K562 (cell line): ENCODE measurements around the gene KNDC1. TPM values are rescaled to one million over a fixed set of nuclear protein-coding genes. Genes with fewer than 3 reads are reported as not detected.

Source experiments
- ATAC-seq: fragments of 200-7000 bp; cut with Tn5 transposase; 3 replicates; pipeline ENCODE4 v1.9.1; 2020; ENCODE audit warnings: moderate library complexity
- BruUV-seq: library from RNA; stranded (reverse); fragments of 400-500 nt; replicated peaks from 2 replicates; lab custom pipeline; 2021; lab: Mats Ljungman, UMichigan
- CTCF ChIA-PET: fragments of 300-600 bp; formaldehyde crosslinking; extraction: SDS; loops from one replicate; lab custom pipeline; 2021; ENCODE audit warnings: low intra/inter-chr PET ratio; lab: Yijun Ruan, JAX
- POLR2A ChIA-PET: fragments of 300-600, 350-650 bp; sonication (Branson Sonifier 250); formaldehyde crosslinking; extraction: SDS; loops from one replicate; lab custom pipeline; 2021; ENCODE audit warnings: antibody characterized with exemption, inconsistent platforms; lab: Yijun Ruan, JAX
- DNase-seq, 4 experiments: peaks; one replicate each; pipeline versions ENCODE4 v3.0.0 to v3.0.0-alpha.2; 2011 to 2018; ENCODE audit warnings: low spot score in 3 of 4, mixed read lengths in 3 of 4; ENCODE audit errors: extremely low read depth in 1 of 4
- FAIRE-seq: peaks from 2 replicates; lab custom pipeline; 2011; peaks lifted over from hg19 to GRCh38; lab: Jason Lieb, UNC
- H2AFZ ChIP-seq: 2 replicates; pipeline ENCODE4 v1.6.0; 2011; ENCODE audit warnings: low read depth, low read length, control low read depth, inconsistent platforms
- H3K27ac ChIP-seq: fragments of 200-600 bp; 3 replicates; pipeline ENCODE4 v1.8.0; 2011; ENCODE audit warnings: low read depth, mild to moderate bottlenecking, control low read depth, inconsistent platforms, low read length, moderate library complexity, mixed read lengths; ENCODE audit errors: extremely low read depth
- H3K27me3 ChIP-seq, 2 experiments: fragments of 300-600 bp in 1 of 2; 2 replicates in 1 of 2; 3 replicates in 1 of 2; pipeline versions ENCODE4 v1.6.0 to v1.8.0; 2011; ENCODE audit warnings: inconsistent platforms in 2 of 2, low read length in 2 of 2, mild to moderate bottlenecking in 1 of 2, mixed read lengths in 1 of 2, moderate library complexity in 1 of 2; ENCODE audit not compliant: control insufficient read depth in 2 of 2, insufficient read depth in 2 of 2
- H3K36me3 ChIP-seq: fragments of 300-600 bp; 3 replicates; pipeline ENCODE4 v1.8.0; 2011; ENCODE audit warnings: mild to moderate bottlenecking, low read length, inconsistent platforms; ENCODE audit not compliant: control insufficient read depth, insufficient read depth
- H3K4me1 ChIP-seq, 2 experiments: fragments of 200-600 bp in 1 of 2; replicated peaks in 1 of 2; 2 replicates in 1 of 2; 3 replicates in 1 of 2; pipeline versions ENCODE4 v1.5.1 to v1.8.0; 2011; ENCODE audit warnings: inconsistent platforms in 2 of 2, low read length in 2 of 2, mild to moderate bottlenecking in 1 of 2, mixed read lengths in 1 of 2, moderate library complexity in 1 of 2; ENCODE audit not compliant: control insufficient read depth in 2 of 2, insufficient read depth in 2 of 2
- H3K4me2 ChIP-seq: 2 replicates; pipeline ENCODE4 v1.6.1; 2011; ENCODE audit warnings: low read length, control low read depth, inconsistent platforms, mixed read lengths; ENCODE audit not compliant: insufficient read depth
- H3K4me3 ChIP-seq: fragments of 200-600 bp; sonication (generic), shearing (Covaris generic); 2 replicates; pipeline ENCODE4 v1.5.1; 2016; ENCODE audit warnings: control low read depth, inconsistent platforms
- H3K79me2 ChIP-seq: fragments of 200-600 bp; 3 replicates; pipeline ENCODE4 v1.8.0; 2011; ENCODE audit warnings: low read length, inconsistent platforms; ENCODE audit not compliant: control insufficient read depth, insufficient read depth
- H3K9ac ChIP-seq, 2 experiments: 2 replicates each; pipeline versions ENCODE4 v1.6.0 to v1.6.1; 2011; ENCODE audit warnings: low read depth in 2 of 2, low read length in 2 of 2, control low read depth in 1 of 2, inconsistent platforms in 1 of 2, mild to moderate bottlenecking in 1 of 2, mixed read lengths in 1 of 2; ENCODE audit not compliant: insufficient read depth in 1 of 2
- H3K9me1 ChIP-seq: one replicate; pipeline ENCODE4 v1.6.0; 2011; ENCODE audit warnings: inconsistent platforms, mild to moderate bottlenecking, low read length, moderate library complexity; ENCODE audit not compliant: control insufficient read depth, insufficient read depth
- H3K9me3 ChIP-seq: replicated peaks from 2 replicates; pipeline ENCODE4 v1.5.1; 2011; ENCODE audit warnings: low read depth, low read length, inconsistent platforms; ENCODE audit not compliant: control insufficient read depth, insufficient read depth
- H4K20me1 ChIP-seq: replicated peaks from 2 replicates; pipeline ENCODE4 v1.6.1; 2011; ENCODE audit warnings: low read length, inconsistent platforms, mixed read lengths; ENCODE audit not compliant: control insufficient read depth, insufficient read depth
- CAMTA2 ChIP-seq: fragments of 250-450 bp; sonication (Bioruptor Pico); conservative IDR thresholded peaks from 2 replicates; pipeline ENCODE4 v1.5.1; 2022
- DMBX1 ChIP-seq: fragments of 250-450 bp; sonication (Bioruptor Pico); IDR thresholded peaks from 2 replicates; pipeline ENCODE4 v1.8.0; 2022; ENCODE audit warnings: inconsistent platforms, mild to moderate bottlenecking, moderate library complexity, borderline replicate concordance
- FUS ChIP-seq: fragments of 200-400 bp; formaldehyde crosslinking; optimal IDR thresholded peaks from 2 replicates; pipeline ENCODE3; 2017; ENCODE audit warnings: low read depth, low read length
- MAFK ChIP-seq: IDR thresholded peaks from 2 replicates; pipeline ENCODE4 v1.6.1; 2011; ENCODE audit warnings: low read length, improper control_type of control experiment
- NR4A1 ChIP-seq, 2 experiments: fragments of 250-450 bp in 1 of 2; fragments of 450-650 bp in 1 of 2; sonication (Bioruptor Pico) in 1 of 2; IDR thresholded peaks; 2 replicates each; pipeline versions ENCODE4 v1.4.0 to v1.6.1; 2016 to 2020; ENCODE audit warnings: mild to moderate bottlenecking in 2 of 2, missing compliant biosample characterization in 1 of 2, missing genetic modification characterization in 1 of 2, moderate library complexity in 1 of 2
- WGBS: fragments of 100-300 bp; shearing (Covaris generic); methylation state at CpG from one replicate; pipeline ENCODE4 v1.1.6; 2016; ENCODE audit warnings: low coverage, mixed read lengths; ENCODE audit not compliant: insufficient coverage; ENCODE audit errors: missing lambda C conversion rate; 5-methylcytosine and 5-hydroxymethylcytosine counted together
- in situ Hi-C: fragments of 300-500 bp; cut with MboI; formaldehyde crosslinking; loops from 4 replicates; pipeline ENCODE4 v1.15.0; 2018; ENCODE audit warnings: inconsistent platforms, mixed read lengths
- intact Hi-C: fragments of 100-400 bp; cut with micrococcal nuclease; formaldehyde crosslinking; loops from 2 replicates; pipeline ENCODE4 v1.14.2; 2022
- polyA plus RNA-seq, 8 experiments: library from polyadenylated mRNA; depleted of rRNA in 4 of 8; stranded (reverse) in 5 of 8; unstranded in 3 of 8; fragments of >200 nt; fragmentation: Nextera tagmentation in 2 of 8; fragmentation: Illumina TruSeq in 1 of 8; extraction: Ambion mirVana in 2 of 8; extraction: Trizol in 1 of 8; gene quantifications; 2 replicates each; pipeline versions ENCODE4 v1.2.1 to v1.2.3, GENCODE V29; 2011 to 2014; ENCODE audit warnings: inconsistent platforms in 1 of 8, missing spikeins in 1 of 8
- total RNA-seq, 7 experiments: library from RNA; depleted of rRNA in 6 of 7; stranded (reverse); fragments of >200 nt in 6 of 7; fragmentation: Illumina TruSeq in 2 of 7; extraction: Trizol in 2 of 7; gene quantifications; 2 replicates each; pipeline versions ENCODE4 v1.2.1 to v1.2.3, GENCODE V29; 2011 to 2021; ENCODE audit warnings: low replicate concordance in 1 of 7
- TF ChIP-seq, protein P1 (sequence below): fragments of 250-450 bp; sonication (Bioruptor Pico); IDR thresholded peaks from 2 replicates; pipeline ENCODE4 v1.5.0; 2021; ENCODE audit warnings: mild to moderate bottlenecking, borderline replicate concordance

The KNDC1 gene
- total and polyA plus RNA-seq, 9 of the 15 experiments (the other 6 are each of a cell fraction or from before 2014, with no cell fraction given): 0.07 to 0.26 (median 0.11) TPM; not detected in 6

DNA sequence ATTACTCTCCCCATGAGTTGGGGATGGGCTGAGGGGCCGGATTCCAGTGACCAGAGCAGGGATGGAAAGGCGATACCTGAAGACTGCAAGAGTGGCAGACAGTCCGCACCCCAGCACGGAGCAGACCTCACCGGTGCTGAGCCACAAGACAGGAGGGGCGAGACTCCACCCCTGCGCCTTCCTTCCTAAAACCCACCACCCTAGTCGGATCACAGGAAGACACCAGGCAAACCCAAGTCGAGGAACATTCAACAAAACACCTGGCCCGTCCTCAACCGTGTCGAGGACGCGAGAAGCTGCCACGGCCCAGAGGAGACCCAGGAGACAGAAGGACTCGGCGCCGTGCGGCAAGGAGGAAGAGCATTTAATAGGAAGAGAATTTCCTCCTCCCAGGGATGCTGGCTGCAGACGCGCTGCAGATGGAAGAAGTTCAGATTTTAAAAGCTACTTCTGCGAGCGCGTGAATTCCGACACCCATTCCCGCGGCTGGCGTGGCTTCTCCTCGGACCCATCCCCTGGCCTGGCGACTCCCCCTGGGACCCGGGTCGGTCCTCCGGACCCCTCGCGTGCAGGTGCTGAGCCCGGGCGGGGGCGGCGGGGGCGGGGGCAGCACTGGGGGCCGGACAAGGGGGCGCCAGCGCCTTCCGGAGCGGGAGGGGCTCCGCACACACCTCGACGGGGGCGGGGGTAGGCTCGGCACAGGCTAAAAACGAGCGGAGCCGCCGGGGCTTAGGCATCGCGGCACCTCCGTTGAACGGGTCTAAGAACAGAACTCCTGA lies 69.4 kb downstream of the KNDC1 start:
- CTCF ChIA-PET: no interaction called here
- in situ Hi-C loops: no loop called here

More for the DNA sequence above, 69.4 kb downstream of the KNDC1 start:
- Histone ChIP-seq H3K79me2 (no peaks in the 10 kb centered on the region), H3K4me2 (no peak overlapping the region), H2AFZ (no peak overlapping the region), H3K27me3 (no peaks in the 10 kb centered on the region), H3K9ac (peak overlapping the region in 1 of 2 experiments; percentile 7; a peak in 1 of 4 replicates)
- BruUV-seq: no TSS peak
- FAIRE-seq: no peak
- TF ChIP-seq FUS: no peak
- TF ChIP-seq NR4A1 (CRISPR knock-in tag; IDR thresholded peaks at IDR 0.05): no peak
- TF ChIP-seq NR4A1 (tag; IDR thresholded peaks at IDR 0.05): no peak
- TF ChIP-seq, protein P1, sequence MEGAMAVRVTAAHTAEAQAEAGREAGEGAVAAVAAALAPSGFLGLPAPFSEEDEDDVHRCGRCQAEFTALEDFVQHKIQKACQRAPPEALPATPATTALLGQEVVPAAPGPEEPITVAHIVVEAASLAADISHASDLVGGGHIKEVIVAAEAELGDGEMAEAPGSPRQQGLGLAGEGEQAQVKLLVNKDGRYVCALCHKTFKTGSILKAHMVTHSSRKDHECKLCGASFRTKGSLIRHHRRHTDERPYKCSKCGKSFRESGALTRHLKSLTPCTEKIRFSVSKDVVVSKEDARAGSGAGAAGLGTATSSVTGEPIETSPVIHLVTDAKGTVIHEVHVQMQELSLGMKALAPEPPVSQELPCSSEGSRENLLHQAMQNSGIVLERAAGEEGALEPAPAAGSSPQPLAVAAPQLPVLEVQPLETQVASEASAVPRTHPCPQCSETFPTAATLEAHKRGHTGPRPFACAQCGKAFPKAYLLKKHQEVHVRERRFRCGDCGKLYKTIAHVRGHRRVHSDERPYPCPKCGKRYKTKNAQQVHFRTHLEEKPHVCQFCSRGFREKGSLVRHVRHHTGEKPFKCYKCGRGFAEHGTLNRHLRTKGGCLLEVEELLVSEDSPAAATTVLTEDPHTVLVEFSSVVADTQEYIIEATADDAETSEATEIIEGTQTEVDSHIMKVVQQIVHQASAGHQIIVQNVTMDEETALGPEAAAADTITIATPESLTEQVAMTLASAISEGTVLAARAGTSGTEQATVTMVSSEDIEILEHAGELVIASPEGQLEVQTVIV: no peak
- TF ChIP-seq DMBX1 (CRISPR knock-in tag): no peak
- TF ChIP-seq MAFK: no peak
- no peak for TF ChIP-seq CAMTA2 (CRISPR knock-in tag)
- TF ChIP-seq, all 486 proteins: peak for 0
- POLR2A ChIA-PET: no interaction called here
- Histone ChIP-seq H3K27ac (no peak overlapping the region), H4K20me1 (no peaks in the 10 kb centered on the region), H3K4me3 (no peak overlapping the region), H3K9me3 (no peaks in the 10 kb centered on the region), H3K4me1 (peaks cover 12 to 49% of the 10 kb centered on the region in 2 experiments), H3K9me1 (no peaks in the 10 kb centered on the region), H3K36me3 (no peaks in the 10 kb centered on the region)
- intact Hi-C loops: no loop called here
- DNase-seq (no peak), ATAC-seq (no peak)
- 66% methylated on average over 16 of the region's 58 CpGs for WGBS
